GM10847 (cell line): Measurements from ENCODE around the gene RHBDD1.

Source experiments
- POLR2A ChIP-seq: IDR thresholded peaks from 2 replicates; pipeline ENCODE4 v1.6.1; 2011; ENCODE audit not compliant: insufficient read length; ENCODE audit errors: extremely low read depth

The RHBDD1 gene

GRCh38 chr2:226862623-226863022 is 26.8 kb downstream of the RHBDD1 start:
- TF ChIP-seq POLR2A: no peak

- TF ChIP-seq POLR2A: no peak
These were observed 29.4 kb downstream of the RHBDD1 start for GRCh38 chr2:226865273-226865672.

GRCh38 chr2:226865710-226866109 is 29.9 kb downstream of the RHBDD1 start:
- TF ChIP-seq POLR2A: no peak

DNA sequence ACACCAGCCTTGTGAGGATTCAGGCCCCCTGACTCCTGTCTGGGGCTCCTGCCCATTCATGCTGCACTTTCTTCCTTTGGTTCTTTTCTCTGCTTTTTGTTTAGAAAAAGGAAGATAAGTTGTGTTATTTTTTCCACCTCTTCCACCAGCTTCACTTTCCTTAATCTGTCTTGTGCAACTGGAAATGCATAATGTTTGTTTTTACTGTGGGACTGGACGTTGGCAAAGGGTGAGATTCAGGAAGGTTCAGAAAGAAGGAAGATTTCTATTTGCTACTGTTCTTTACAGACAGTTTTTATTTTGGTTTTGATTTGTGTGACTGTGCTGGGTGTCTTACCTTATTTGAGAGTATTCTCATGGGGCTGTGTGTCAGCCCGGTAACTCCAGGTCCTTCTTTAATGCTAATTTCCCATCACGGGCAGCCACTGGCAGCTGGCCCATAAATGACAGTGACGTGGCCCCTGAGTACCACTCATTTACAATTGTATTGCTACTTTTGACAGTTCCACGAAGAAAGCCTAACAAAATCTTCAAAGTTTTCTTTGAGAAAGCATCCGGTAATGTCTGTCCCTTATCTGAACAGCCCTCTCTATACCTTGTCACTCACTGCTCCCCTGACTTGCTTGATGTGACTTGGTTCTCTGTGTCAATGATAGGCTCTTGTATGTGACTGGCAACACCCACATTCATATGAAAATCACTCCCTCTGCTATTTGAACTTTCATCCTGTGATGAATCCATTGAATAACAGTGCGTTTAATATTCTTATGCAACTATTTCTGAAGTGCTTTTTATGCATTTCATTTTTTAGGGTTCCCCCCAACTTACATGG is 32.7 kb downstream of the RHBDD1 start:
- TF ChIP-seq POLR2A: no peak

DNA sequence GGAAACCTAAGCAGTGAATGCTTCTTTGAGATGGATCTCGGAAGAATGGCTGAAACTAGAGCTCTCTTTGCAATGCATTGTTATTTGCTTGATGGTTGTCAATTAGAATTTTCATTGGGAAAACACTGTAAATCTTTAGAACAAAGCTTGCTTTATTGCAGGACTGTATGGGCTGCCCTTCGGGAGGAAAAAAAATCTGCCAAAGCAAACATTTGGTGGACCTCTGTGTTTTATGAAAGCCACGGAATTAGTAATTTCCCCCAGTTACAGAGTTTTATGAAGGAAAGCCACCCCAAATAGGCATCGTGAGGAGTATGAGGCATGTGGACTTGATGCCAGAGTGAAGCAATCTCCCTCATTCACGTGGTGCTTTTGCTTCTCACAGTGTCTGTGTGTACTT is 33.5 kb downstream of the RHBDD1 start:
- TF ChIP-seq POLR2A: no peak

DNA sequence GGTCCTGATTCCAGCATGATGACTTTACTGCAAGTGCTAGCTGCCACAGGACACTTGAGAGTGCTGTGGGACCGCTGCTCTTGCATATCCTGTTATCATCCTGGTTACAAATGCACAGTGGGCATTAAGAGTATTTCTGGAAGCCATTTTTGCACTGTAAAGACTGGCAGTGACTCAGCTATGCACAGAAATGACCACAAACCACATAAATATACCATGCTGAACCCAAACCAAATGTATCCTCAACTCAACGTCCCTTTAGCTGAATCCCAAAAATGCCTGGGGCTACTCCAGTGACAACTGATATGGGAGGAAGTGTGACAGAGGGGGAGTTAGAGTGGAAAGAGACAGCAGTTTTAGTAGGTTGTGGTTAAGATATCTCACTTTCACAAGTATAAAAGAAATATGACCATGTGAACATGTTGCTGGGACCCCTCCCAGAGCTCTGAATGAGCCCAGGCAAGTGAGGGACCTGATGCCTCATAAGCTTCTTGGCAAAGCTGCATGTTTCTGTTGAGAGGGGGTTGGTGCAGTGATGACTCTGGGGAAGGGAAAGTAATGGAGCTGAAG is 37.3 kb downstream of the RHBDD1 start:
- no peak for TF ChIP-seq POLR2A

GRCh38 chr2:226873826-226874225 is 38.0 kb downstream of the RHBDD1 start:
- no peak for TF ChIP-seq POLR2A

- no peak for TF ChIP-seq POLR2A
These were observed 38.9 kb downstream of the RHBDD1 start for GRCh38 chr2:226874749-226875148.

DNA sequence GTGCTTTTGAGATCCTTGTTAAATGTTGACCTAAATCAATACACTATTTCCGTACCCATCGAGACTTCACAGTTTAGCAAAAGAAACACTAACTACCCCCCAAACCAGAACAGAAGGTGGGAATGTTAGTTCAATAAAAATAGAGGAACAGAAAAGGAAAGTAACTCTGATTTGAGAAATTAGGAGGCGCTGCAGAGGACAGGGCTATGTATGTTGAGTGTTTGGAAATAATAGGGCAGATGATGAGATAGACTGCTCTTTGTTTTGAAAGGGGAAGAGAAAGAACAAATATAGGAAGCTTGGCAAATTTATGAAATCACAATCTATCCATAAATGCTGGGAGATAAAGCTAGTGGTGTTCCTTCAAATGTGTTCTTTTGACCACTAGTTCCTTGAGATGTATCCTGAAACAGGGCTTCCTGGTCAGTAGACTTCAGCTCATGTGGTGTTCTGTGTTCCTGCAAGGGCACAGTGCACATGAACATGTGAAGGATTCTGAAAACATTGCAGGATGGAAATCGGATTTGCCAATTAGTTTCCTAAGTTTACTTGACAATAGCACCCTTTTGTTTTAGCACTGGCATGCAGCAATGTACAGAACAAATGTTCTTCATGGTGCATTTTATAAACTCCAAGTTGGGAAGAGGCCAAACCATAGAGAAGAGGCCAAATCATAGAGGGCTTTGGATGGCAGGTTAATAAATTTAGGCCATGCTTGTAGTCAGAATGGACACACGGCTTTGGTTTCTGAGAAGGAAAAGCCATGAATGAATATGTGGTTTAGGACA is 39.8 kb downstream of the RHBDD1 start:
- no peak for TF ChIP-seq POLR2A

DNA sequence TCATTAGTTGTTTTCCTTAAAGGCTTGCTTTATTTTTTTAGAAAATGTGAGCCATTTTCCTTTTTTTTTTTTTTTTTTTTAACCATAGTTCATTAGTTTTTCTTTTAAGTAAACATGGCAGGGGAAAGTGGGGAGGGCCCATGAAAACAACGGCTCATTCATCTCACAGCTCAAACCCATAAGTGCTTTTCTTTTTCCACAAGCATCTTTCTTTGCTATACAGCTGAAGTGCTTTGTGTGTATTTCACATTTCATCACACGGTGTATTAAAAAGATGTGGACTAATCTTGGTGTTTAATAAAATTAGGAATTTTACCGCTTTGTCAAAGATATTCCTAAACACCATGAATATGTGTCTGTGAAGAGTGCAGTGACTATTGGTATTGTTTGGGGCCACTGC is 41.6 kb downstream of the RHBDD1 start:
- no peak for TF ChIP-seq POLR2A

GRCh38 chr2:226881287-226881686 is 45.4 kb downstream of the RHBDD1 start:
- TF ChIP-seq POLR2A: no peak

DNA sequence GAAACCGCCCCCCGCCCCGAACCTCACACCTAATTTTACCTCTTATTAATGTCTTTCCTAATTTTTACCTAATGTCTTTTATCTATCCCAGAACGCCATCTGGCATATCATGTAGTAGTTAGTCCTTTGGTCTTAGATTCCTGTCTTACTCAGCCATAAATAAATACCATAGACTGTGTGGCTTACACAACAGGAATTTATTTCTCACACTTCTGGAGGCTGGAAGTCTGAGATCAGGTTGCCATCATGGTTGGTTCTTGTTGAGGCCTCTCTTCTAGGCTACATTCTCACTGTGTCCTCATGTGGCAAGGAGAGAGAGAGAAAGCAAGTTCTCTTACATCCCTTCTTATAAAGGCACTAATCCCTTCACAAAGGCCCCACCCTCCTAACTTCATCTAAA is 46.8 kb downstream of the RHBDD1 start:
- TF ChIP-seq POLR2A: no peak

GRCh38 chr2:226883296-226883795 is 47.5 kb downstream of the RHBDD1 start:
- TF ChIP-seq POLR2A: no peak

GRCh38 chr2:226884166-226884565 is 48.3 kb downstream of the RHBDD1 start:
- no peak for TF ChIP-seq POLR2A

- no peak for TF ChIP-seq POLR2A
These were observed 50.0 kb downstream of the RHBDD1 start for GRCh38 chr2:226885769-226886435.
